SW480 (cell line): ENCODE results near the gene MS4A6A.
"Not testable (repeated sequence)": the region's sequence is repeated elsewhere in the genome, so short reads cannot be mapped to it uniquely, and the experiment has no call there.

Experiments used
- DNase-seq: peaks from one replicate; pipeline ENCODE4 v3.0.0-alpha.2; 2016; ENCODE audit warnings: low spot score

MS4A6A gene

GRCh38 chr11:60182541-60183330 is at the start of gene MS4A6A:
Gene MS4A6A, minus strand, starts transcription at chr11:60183083. Its CDS starts 1,356 bp downstream, at chr11:60181727.
- no peak for DNase-seq

DNA sequence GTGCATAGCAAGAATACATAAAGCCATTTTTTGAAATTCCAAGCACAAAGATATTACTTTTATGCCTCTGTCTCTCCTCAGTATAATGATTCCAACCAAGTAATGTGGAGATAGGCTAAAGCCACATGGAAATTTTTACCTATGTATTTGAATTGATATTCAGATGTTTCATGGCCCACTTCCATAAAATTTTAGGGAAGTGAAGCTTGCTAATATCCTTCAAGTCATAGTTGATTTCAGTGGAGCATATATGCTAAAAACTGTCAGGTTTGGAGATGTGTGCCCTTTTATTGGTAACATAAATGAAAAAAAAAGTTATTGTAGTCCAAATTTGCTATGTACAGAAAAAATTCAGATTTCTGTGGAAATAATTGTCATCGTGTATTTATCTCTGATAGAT is 47.8 kb upstream of the MS4A6A start:
- DNase-seq, result no peak

DNA sequence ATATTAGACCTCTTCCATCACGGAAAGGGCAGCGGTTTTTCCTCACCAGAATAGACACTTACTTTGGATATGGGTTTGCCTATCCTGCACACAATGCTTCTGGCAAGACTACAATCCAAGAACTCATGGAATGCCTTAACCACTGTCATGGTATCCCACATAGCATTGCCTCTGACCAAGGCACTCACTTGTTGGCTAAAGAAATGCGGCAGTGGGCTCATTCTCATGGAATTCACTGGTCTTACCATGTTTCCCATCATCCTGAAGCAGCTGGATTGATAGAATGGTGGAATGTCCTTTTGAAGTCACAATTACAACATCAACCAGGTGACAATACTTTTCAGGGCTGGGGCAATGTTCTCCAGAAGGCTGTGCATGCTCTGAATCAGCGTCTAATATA is 39.3 kb upstream of the MS4A6A start:
- DNase-seq, result no peak

DNA sequence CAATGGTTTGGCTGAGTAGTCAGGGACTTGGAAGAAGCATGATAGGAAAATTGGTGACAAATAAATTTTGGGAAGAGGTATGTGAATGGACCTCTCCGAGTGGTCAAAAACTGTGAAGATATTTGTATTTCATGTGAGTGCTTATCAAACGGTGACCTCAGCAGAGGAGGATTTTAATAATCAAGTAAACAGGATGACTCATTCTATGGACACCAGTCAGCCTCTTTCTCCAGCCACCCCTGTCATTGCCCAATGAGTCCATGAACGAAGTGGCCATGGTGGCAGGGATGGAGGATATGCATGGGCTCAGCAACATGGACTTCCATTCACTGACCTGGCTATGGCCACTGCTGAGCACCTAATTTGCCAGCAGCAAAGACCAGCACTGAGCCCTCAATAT is 38.8 kb upstream of the MS4A6A start:
- DNase-seq, result no peak

- DNase-seq, result no peak
Observed at GRCh38 chr11:60221181-60221580, 38.3 kb upstream of the MS4A6A start.

- DNase-seq, result no peak
Observed at GRCh38 chr11:60214386-60214785, 31.5 kb upstream of the MS4A6A start.

DNA sequence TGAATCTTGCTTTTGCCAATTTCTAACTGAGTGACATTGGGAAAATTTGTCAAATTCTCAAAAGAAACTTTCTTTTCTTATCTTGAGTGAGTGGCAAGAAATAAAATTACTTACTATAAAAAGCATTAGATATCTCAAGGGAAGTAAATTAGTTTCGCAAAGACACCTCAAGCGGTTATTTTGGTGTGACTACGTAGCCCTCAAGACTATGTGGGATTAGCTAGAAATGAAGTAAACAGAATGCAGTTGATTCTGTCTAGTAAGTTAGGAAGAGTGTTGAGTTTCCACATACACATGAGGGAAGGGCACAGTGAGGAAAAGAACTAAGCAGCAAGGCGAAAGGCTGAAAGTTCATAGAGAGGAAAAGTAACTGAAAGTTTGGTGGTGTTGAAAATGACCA is 28.3 kb upstream of the MS4A6A start:
- no peak for DNase-seq

DNA sequence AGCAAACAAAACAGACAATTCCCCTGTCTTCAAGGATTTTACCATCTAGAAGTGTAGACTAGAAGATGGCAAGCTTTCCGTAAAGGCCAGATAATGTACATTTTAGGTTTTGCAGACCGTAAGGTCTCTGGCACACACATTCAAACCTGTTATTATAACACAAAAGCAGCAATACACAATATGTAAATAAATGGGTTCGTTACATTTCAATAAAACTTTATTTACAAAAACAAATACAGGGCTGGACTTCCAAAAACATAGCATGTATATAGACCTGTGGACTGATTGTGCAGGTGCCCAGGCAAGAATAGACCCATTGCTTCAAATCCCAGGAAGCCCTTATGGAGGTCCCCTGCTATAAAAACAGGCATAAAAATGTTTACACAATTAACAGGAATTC is 27.1 kb upstream of the MS4A6A start:
- no peak for DNase-seq

GRCh38 chr11:60208951-60209350 is 26.1 kb upstream of the MS4A6A start:
- DNase-seq, result no peak

GRCh38 chr11:60208146-60208895 is 25.4 kb upstream of the MS4A6A start:
- no peak for DNase-seq

GRCh38 chr11:60206616-60207015 is 23.7 kb upstream of the MS4A6A start:
- no peak for DNase-seq

DNA sequence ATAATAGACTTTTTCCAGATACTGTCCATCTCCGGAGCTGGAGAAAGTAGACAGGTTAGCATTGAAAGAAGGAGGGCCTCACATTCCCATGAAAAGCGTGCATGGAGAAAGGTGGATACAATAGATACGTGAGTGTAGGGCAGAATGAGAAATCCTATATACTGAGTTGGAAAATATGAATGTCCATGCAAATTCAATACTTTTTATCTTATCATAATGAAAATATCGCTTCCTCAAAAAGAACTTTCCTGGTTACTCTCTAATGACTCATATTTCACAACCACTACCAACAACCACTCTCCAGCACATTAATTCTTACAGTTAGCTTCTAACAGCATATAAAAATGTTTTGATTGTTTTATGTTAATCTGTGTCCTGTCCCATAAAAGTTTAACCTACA is 22.0 kb upstream of the MS4A6A start:
- no peak for DNase-seq

DNA sequence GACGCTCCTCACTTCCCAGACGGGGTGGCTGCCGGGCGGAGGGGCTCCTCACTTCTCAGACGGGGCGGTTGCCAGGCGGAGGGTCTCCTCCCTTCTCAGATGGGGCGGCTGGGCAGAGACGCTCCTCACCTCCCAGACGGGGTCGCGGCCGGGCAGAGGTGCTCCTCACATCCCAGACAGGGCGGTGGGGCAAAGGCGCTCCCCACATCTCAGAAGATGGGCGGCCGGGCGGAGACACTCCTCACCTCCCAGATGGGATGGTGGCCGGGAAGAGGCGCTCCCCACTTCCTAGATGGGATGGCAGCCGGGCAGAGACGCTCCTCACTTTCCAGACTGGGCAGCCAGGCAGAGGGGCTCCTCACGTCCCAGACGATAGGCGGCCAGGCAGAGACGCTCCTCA is 18.5 kb upstream of the MS4A6A start:
- not testable (repeated sequence) for DNase-seq

GRCh38 chr11:60197442-60197841 is 14.6 kb upstream of the MS4A6A start:
- DNase-seq, result no peak

- DNase-seq, result no peak
Observed at GRCh38 chr11:60195923-60196368, 13.1 kb upstream of the MS4A6A start.

DNA sequence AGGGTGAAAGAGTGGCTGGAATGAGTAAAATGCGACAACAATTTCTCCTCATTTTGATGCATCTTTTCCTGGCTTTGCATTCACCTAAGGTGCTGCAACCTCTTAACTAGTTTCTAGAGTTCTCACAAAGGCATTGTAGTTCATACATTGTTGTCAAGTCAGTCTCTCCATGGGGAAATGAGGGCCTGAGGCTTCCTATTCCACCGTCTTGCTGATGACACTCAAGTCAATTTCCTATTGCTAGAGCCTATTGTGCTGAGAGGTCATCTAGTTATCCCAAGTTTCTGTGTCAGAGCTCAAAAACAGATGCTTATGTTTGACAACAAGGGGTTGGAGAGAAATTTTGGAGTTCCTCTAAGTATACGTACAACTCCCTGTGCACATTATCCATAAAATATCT is 11.6 kb upstream of the MS4A6A start:
- DNase-seq, result no peak

GRCh38 chr11:60193687-60194433 is 11.0 kb upstream of the MS4A6A start:
- DNase-seq, result peak; percentile 57

DNA sequence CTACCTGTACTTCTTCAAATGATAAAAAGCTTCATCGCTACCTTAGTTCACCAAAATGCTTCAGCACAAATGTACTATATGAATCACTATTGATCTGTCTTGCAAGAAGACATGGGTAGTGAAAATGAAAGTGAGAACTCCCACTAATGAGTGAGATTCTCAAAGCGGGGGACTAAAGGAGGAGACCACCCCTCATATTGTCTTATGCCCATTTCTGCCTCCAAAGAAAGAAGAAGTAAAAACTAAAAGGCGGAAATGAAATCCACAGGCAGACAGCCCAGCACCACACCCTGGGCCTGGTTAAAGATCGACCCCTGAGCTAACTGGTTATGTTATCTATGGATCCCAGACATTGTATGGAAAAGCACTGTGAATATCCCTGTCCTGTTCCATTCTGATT is 9.7 kb upstream of the MS4A6A start:
- DNase-seq, result not testable (repeated sequence)

GRCh38 chr11:60188481-60188880 is 5.6 kb upstream of the MS4A6A start:
- not testable (repeated sequence) for DNase-seq

GRCh38 chr11:60186128-60186527 is 3.2 kb upstream of the MS4A6A start:
- not testable (repeated sequence) for DNase-seq

DNA sequence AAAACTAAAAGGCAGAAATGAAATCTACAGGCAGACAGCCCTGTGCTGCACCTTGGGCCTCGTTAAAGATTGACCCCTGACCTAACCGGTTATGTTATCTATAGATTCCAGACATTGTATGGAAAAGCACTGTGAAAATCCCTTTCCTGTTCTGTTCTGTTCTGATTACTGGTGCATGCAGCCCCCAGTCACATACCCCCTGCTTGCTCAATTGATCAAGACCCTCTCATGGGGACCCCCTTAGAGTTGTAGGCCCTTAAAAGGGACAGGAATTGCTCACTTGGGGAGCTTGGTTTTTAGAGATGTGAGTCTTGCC is 2.6 kb upstream of the MS4A6A start:
- not testable (repeated sequence) for DNase-seq

DNA sequence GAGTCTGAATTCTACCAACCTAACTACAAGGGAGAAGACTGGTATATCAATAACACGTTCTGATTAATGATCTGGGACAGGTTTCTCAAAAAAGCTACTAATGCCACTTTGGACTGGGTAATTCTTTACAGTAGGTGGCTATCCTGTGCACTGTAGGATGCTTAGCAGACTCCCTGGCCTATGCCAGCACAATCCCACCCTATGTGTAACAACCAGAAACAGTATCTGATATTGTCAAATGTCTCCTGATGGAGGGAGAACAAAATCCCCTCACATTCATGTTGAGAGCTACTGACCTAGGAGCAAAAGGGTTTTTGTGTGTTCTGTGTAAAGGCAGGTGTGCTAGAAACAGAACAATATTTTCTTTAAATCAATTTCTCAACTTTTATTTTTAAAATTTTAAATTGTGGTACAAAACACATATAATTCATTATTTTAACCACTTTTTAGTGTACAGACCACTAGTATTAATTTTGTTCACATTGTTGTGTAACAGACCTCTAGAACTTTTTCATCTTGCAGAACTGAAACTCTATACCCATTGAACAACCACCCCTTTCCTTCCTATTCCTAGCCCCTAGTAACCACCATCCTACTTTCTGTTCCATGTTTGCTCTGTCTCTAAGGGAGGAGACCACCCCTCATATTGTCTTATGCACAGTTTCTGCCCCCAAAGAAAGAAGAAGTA is 2.1 kb upstream of the MS4A6A start:
- no peak for DNase-seq
